NCI-H1048 (cell line): ENCODE results near the gene ACADVL.

Experiments used
- DNase-seq: peaks from one replicate; lab custom pipeline; 2025; lab: John Stamatoyannopoulos, UW

Gene ACADVL

DNA sequence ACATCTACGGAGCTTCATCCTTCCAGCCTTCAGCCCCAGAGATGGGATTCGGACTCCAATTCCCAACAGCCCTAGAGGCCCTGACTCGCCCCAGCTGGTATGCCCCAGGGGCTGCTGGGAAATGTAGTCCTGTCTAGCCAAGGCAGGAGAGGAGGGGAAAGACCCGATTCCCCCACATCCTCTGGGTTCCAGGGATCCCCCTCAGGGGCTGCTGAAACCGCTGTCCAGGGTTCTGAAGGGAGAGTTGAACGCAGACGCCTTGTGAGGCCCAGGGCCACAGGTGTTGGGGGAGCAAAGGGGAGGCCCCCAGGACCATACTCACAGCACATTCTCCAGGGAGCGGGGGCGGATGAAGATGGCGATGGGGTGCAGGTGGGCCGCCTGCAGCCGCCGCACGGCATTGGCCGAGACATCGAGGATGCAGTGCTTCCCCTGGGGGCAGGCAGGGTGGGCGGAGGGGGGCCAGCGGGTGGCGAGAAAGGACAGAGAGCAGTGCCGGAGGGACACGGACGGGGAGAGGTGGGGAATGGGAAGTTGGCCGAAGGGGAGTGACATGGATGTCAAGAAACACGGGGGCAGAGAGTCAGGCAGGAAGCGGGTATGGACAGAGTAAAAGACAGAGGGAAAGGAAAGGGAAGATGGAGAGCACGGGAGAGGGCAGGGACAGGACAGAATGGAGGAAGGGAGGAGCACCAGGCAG, 28.0 kb upstream of the ACADVL start:
- DNase-seq: no peak

DNA sequence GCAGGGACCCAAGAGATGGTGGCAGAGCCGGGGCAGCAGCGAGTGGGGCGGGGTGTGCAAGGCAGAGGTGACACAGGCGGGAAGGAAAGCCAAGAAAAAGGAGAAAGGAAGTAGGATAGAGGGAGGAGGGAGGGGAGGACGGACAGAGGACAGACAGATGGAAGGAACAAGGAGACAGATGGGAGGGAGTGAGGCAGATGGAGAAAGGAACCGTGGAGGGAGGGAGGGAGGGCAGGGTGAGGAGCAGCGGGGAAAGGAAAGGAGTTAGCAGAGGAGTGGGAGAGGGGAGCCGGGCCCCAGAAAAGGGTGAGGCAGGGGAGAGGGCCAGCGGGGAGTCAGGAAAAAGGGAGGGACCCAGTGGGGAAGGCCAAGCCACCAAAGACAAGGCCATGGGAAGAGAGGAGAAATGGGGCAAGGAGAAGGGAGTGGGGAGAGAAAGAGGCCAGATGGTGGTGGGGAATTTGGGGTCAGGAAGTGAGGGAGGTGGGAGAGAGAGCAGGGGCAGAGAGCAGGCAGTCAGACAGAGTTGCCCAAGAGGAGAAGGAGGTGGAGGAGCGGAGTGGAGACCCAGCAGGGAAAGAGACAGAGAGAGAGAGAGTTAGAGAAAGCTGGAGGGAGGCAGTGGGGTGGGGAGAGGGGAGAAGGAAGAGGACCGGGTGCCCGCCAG, 27.3 kb upstream of the ACADVL start:
- no peak for DNase-seq

DNA sequence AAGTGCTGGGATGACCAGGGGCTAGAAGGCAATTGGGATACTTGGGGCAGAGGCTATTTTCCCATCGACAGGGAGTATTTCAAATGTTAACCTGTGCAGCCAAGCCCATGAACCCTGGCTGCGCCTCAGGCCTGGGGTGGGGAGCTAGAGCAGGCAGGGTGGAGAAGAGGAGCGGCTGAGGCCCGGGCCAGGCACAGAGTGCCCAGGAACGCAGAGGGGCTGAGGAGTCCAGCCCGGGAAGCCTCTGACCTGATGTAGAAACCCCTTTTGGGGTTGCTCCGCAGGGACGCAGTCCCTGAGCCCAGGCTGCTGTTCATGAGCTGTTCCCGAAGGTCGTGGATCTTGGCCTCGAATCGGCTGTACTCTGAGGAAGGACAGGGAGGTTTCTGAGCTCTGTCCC, 23.8 kb upstream of the ACADVL start:
- DNase-seq: no peak

DNA sequence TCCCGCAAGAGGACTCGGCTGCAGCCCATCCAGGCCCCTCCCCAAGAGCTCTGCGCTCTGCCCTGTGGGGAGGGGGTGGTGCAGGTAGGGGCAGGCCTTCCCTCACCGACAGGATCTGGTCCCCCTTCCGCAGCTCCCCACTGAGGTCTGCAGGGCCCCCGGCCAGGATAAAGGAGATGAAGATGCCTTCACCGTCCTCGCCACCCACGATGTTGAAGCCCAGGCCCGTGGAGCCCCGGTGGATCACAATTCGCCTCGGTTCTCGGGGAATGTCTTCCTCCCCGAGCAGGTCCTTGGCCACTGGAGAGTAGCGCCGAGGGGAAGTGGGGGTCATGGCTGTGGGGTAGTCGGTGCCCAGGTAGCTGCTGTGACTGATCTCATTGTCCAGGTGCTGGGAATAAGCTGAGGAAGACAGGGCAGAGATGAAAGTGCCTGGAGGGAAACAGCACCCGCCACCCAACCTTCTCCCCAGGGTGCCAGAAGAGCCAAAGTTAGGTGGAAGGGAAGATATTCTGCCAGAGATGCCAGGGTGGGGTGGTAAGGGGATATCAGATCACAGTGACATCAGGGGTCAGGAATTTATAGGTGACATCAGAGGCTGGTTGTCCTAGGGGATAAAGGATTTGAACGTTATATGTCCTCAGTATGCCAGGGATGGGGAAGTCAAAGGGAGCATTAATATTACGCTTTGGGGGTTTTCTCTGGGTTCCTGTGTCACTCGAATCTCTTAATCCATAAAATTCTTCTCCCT, 22.9 kb upstream of the ACADVL start:
- DNase-seq: no peak

DNA sequence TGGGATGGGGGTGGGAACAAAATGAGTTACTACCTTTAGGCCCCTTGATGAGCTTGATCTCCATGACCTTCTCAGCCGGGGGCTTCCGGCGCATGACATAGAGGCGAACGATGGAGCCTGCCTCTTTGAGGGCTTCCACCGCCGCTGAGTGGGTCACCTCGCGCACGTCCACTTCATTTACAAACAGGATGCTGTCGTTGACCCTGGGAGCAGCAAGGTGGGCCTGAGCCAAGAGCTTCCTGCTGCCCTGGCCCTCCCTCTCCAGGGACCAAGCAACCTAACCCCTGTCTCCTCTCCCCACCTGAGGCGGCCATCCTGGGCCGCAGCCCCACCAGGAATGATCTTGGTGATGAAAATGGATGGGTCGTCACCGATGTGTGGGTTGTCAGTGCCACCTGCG, 16.3 kb upstream of the ACADVL start:
- DNase-seq: no peak

- DNase-seq: no peak
Observed at GRCh38 chr17:7204336-7204735, 15.4 kb upstream of the ACADVL start.

GRCh38 chr17:7204828-7205461, 14.8 kb upstream of the ACADVL start:
- peak; percentile 49 for DNase-seq

GRCh38 chr17:7205561-7205960, 14.2 kb upstream of the ACADVL start:
- no peak for DNase-seq

DNA sequence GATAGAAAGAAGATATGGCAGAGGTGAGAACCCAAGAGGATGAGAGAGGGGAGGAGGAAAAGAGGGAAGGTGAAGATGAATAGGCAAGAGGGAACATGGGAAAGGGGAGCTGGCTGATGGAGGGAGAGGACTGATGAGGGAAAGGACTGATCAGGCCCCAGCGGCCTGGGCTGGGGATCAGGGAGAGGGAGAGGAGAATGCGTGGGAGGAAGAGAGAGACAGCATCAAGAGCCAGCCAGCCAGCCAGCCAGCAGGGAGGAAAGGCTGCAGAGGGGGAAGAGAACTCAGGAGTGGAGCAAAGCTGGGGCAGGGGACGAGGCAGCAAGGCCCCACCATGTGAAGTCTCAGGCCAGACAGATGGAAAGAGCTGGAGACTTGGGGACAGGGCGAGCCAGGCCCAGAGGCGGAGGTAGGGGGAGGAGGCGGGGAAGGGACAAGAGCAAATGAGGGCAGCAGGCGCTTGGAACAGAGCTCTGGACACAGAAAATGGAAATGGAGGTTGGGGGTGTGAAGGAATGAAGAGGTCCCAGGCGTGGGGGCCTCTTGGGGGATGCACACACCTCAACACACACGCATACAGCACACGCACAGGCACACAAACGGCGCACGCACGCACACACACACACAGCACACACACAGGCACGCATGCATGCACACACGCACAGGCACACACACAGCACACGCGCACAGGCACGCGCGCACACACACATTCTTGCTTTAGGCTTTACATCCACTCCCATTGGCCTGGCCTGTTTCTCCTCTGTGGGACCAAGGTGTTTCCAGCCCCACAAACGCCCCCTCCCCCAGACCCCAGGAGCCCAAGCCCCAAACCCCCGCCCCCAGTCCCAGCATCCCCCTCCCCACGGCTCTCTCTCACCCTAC, 12.4 kb upstream of the ACADVL start:
- no peak for DNase-seq

GRCh38 chr17:7208027-7208571, 11.6 kb upstream of the ACADVL start:
- no peak for DNase-seq

- DNase-seq: no peak
Observed at GRCh38 chr17:7208754-7209460, 10.8 kb upstream of the ACADVL start.

DNA sequence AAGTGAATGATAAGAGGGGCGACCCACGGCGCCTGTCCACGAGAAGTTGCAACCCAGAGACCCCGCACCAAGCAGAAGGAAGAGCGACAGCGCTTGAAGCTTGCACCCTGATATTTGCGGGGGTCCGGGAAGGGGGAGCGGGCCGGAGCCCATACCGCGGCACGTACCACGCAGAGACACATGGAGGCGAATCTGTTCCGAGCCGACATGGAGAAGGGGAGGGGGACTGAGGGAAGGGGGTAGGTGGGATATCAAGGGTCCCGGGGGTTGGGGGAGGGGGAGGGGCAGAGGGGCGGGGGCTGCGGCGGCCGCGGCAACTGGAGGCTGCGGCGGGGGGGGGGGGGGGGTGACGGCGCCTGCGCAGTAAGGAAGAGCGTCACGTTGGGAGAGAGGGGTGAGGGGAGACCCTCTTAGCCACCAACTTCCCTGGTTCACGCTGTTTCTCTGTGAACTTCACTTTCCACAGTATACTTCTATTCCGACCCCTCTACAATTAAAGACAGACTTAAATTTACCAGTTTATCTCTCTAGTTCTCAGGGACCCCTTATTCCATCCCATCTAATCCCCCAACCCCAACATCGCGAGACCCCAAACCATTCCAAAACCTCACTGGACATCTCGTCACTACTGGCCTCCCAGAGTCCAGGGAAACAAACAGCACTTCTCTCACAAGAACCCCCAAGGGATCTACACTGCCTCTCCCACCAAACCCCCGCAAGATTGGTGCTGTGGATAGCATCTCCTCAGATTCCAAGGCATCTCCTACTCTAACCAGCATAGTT, 8.1 kb upstream of the ACADVL start:
- DNase-seq: no peak

- DNase-seq: peak; percentile 76
Observed at GRCh38 chr17:7213895-7214299, 5.8 kb upstream of the ACADVL start.

DNA sequence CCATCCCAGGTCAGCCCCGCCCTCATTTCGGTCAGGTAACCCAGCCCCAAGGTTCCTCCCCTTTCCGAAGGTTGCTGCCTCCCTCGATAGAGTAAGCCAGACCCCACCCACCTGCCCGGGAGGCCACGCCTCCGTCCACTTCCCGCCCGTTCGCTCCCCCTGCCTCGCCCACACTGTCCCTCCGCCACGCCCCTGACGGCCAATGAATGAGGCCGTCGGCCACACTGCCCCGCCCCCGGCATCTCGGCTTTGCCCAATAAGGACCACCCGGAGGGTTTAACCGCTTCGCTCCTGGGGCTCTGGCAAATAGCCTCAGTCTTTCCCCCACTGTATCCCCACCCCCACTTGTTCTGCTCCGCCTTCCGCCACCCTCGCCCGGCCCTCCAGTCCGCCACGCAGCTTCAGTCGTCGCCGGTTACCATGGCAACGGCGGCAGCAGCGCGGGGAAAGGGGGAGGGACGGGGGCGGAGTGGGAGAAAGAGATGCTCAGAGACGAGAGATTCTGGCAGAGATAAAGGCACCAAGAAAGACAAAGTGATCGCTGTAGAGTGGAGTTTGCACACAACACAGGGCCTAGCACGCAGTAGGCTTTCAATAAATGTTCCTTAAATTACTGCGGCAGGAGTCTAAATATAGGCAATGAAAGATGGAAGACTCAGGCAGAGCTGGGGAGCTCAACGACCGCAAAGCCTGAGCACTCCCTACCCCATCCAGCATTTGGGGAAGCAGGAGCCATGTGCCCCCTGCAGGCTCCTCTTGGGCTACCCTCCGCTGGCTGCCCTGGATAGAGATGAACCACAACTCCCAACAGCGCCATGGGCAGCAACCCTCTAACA, 5.2 kb upstream of the ACADVL start:
- peak; percentile 95 for DNase-seq

GRCh38 chr17:7215136-7215638, 4.6 kb upstream of the ACADVL start:
- no peak for DNase-seq

DNA sequence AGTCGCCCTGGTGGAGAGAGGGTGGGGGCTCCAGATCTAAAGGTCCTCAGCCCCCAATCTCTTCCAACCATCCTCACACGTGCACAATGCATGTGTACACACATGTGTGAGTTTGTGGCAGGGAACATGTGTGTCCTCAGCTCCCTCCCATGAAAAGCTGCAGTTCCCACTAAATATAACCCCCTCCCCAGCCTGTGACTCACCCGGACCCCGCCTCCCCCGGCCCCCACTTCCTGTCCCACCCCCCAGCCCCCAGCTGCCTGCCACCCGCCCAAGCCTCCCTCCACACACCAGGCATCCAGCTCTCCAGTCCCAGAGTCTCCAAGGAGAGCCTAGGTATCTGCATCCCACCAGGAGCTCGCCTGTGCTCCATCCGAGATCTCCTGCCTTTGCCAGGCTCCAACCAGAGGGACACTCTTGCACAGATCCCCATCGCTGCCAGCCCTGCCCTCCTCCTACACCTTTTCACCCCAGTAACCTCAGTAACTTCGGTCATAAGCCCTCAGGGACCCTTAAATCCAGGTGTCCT, 4.0 kb upstream of the ACADVL start:
- DNase-seq: no peak

DNA sequence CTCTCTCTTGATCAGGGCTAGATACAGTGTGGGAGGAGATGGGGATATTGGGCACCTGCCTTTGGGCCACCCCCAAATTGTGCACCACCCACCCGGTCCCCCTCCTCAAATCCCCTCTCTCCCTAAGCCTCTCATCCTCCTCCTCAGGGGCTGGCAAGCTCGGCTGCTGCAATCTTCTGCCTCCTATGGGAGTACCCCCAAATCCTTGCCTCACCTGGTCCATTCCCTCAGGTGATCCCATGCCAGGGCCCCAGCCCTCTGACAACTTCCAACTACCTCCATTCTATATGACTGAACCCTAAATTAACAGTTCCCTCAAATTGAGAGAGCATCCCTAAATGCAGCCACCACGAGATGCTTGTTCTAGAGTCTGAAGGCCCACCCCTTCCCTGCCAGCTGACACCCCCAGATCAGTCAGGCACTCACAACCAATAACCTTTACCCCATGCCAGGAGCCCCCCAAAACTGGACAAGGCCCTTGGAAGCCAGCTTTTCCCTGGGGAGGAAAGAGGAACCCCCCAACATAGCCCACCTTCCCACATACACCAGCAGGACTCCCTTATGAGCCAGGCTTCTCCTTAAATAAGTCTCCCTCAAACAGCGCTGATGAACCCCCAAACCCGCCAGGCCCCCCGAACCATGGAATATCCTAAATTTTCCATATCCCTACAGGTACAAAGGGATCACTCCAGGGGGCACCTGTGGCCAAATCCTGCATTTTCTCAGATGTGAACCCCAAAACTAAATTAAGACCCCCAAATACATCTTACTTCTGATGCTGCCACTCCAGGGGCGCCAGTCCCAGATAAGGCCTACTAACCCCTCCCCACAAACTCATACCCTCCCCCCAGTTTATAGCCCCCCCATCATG, 3.3 kb upstream of the ACADVL start:
- no peak for DNase-seq
